A673 (cell line): ENCODE data around the gene C10orf105.

Experiments used
- EZH2 ChIP-seq: fragments of 200-600 bp; sonication (generic); IDR thresholded peaks from 2 replicates; pipeline ENCODE4 v1.6.1; 2017; ENCODE audit warnings: borderline replicate concordance, low read depth, mild to moderate bottlenecking, mixed read lengths, antibody characterized with exemption, low read length; ENCODE audit not compliant: poor library complexity, severe bottlenecking
- TF ChIP-seq, protein P1 (sequence below): fragments of 300-800, 200-600 bp; sonication (generic); conservative IDR thresholded peaks from 2 replicates; pipeline ENCODE4 v1.5.1; 2017; ENCODE audit warnings: low read depth, mild to moderate bottlenecking, antibody characterized with exemption, low read length, moderate library complexity, mixed read lengths

- TF ChIP-seq, protein P1, sequence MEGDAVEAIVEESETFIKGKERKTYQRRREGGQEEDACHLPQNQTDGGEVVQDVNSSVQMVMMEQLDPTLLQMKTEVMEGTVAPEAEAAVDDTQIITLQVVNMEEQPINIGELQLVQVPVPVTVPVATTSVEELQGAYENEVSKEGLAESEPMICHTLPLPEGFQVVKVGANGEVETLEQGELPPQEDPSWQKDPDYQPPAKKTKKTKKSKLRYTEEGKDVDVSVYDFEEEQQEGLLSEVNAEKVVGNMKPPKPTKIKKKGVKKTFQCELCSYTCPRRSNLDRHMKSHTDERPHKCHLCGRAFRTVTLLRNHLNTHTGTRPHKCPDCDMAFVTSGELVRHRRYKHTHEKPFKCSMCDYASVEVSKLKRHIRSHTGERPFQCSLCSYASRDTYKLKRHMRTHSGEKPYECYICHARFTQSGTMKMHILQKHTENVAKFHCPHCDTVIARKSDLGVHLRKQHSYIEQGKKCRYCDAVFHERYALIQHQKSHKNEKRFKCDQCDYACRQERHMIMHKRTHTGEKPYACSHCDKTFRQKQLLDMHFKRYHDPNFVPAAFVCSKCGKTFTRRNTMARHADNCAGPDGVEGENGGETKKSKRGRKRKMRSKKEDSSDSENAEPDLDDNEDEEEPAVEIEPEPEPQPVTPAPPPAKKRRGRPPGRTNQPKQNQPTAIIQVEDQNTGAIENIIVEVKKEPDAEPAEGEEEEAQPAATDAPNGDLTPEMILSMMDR, result no peak
- TF ChIP-seq EZH2, result no peak
Observed at GRCh38 chr10:71707240-71707789, 12.3 kb downstream of the C10orf105 start.
